SH-SY5Y (cell line): Measurements from ENCODE around the gene PLP2.

Experiments used
- GATA2 ChIP-seq: IDR thresholded peaks from 2 replicates; pipeline ENCODE4 v1.6.1; 2011; ENCODE audit warnings: mild to moderate bottlenecking, low read depth, low read length
- GATA3 ChIP-seq: IDR thresholded peaks from 2 replicates; pipeline ENCODE4 v1.6.1; 2011; ENCODE audit warnings: low read depth, mild to moderate bottlenecking, low read length, moderate library complexity

- no peak for TF ChIP-seq GATA2
- TF ChIP-seq GATA3 = no peak
Measured at GRCh38 chrX:49204709-49205108, 33.0 kb downstream of the PLP2 start.
